Stimulated activated naive CD8-positive, alpha-beta T cell treated with anti-CD3 and anti-CD28 coated beads, Interleukin-15, amount 100 ng/mL, for 72 hours (primary cell): ENCODE data around the gene MAPK11.

Experiments used
- ATAC-seq: fragments of 150-1000 bp; cut with Tn5 transposase; 2 replicates; pipeline ENCODE4 v1.10.0; 2021; ENCODE audit warnings: mild to moderate bottlenecking, moderate library complexity
- DNase-seq, 2 donors: peaks; one replicate each; pipeline ENCODE4 v3.0.0; 2021 to 2022
- H3K27ac Mint-ChIP-seq, 2 donors: one replicate each; pipeline ENCODE4 v1.8.0; 2022; ENCODE audit warnings: mild to moderate bottlenecking in 2 of 2, mixed read lengths in 2 of 2, moderate library complexity in 2 of 2
- H3K27me3 Mint-ChIP-seq: one replicate; pipeline ENCODE4 v1.8.0; 2022; ENCODE audit warnings: mixed read lengths
- H3K4me1 Mint-ChIP-seq: one replicate; pipeline ENCODE4 v1.8.0; 2022; ENCODE audit warnings: mild to moderate bottlenecking, mixed read lengths
- H3K4me3 Mint-ChIP-seq, 2 donors: one replicate each; pipeline ENCODE4 v1.8.0; 2022; ENCODE audit warnings: mild to moderate bottlenecking in 2 of 2, mixed read lengths in 2 of 2, moderate library complexity in 1 of 2
- H3K9me3 Mint-ChIP-seq, 2 donors: one replicate each; pipeline ENCODE4 v1.8.0; 2022; ENCODE audit warnings: mixed read lengths in 2 of 2

The MAPK11 gene

GRCh38 chr22:50311606-50312351 lies 41.6 kb upstream of the MAPK11 start:
- H3K9me3 Mint-ChIP-seq = no peaks in the 10 kb centered on the region
- H3K4me3 Mint-ChIP-seq = no peak overlapping the region
- ATAC-seq = no peak
- no peak for DNase-seq
- H3K27me3 Mint-ChIP-seq = peaks cover 7% of the 10 kb centered on the region
- no peak overlapping the region for H3K27ac Mint-ChIP-seq
- H3K4me1 Mint-ChIP-seq = peaks cover 29% of the 10 kb centered on the region

GRCh38 chr22:50310949-50311444 lies 40.8 kb upstream of the MAPK11 start:
- Mint-ChIP-seq H3K4me3 (no peak overlapping the region), H3K27ac (no peak overlapping the region), H3K9me3 (no peaks in the 10 kb centered on the region), H3K27me3 (peaks cover 14% of the 10 kb centered on the region), H3K4me1 (peaks cover 34% of the 10 kb centered on the region)
- ATAC-seq (no peak), DNase-seq (no peak)

DNA sequence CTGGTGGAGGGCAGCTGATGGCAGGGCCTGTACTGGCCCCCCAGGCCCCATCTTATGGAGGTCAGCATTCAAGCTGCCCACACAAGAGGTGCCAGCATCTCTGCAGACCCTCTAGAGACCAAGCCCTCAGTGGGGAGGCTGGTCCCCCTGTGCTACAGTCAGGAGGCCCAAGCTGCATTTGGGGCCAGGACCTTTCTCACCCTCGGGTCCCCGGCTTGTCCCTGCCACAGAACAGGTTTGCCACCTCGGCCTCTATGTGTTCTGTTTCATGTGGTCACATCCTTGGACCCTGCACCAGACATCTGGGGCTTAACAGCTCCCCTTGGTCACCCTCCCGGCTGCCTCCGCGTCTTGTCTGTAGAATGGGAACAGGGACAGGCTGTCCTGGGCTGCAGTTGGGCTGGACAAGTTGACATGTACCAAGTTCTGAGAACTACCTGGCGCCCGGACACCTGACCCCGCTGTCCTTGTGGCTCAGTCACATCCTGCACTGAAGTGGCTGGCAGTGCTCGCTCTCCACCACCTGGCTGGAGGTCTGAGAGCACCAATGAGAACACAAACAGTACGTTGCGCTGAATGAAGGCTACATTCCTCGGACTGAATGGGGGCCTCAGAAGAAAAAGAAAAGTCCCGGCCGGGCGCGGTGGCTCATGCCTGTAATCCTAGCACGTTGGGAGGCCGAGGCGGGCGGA lies 40.0 kb upstream of the MAPK11 start:
- DNase-seq = no peak
- Mint-ChIP-seq H3K27ac (no peak overlapping the region), H3K4me3 (no peak overlapping the region), H3K27me3 (peaks cover 22% of the 10 kb centered on the region), H3K4me1 (peaks cover 37% of the 10 kb centered on the region), H3K9me3 (no peaks in the 10 kb centered on the region)
- no peak for ATAC-seq

DNA sequence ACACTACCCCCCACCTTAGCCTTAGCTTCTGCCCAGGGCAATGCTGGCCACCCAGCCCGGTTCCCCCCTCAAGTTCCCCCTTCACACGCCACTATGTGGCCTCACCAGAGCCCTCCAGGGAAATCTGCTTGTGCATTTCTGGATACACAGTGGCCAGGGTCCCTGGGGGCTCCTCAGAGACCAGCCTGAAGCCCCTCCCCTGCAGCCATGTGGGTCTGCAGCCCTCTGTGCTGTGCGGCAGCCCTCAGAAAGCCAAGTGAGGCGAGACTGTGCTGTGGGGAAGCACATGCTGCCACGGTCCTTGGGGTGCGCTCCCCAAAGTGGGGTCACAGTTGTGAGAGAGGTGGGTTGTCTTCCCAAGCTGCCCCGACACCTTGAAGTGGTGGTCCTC lies 39.4 kb upstream of the MAPK11 start:
- no peak overlapping the region for H3K27ac Mint-ChIP-seq
- DNase-seq = no peak
- peaks cover 37% of the 10 kb centered on the region for H3K4me1 Mint-ChIP-seq
- no peak for ATAC-seq
- H3K9me3 Mint-ChIP-seq = no peaks in the 10 kb centered on the region
- peaks cover 28% of the 10 kb centered on the region for H3K27me3 Mint-ChIP-seq
- H3K4me3 Mint-ChIP-seq = no peak overlapping the region

DNA sequence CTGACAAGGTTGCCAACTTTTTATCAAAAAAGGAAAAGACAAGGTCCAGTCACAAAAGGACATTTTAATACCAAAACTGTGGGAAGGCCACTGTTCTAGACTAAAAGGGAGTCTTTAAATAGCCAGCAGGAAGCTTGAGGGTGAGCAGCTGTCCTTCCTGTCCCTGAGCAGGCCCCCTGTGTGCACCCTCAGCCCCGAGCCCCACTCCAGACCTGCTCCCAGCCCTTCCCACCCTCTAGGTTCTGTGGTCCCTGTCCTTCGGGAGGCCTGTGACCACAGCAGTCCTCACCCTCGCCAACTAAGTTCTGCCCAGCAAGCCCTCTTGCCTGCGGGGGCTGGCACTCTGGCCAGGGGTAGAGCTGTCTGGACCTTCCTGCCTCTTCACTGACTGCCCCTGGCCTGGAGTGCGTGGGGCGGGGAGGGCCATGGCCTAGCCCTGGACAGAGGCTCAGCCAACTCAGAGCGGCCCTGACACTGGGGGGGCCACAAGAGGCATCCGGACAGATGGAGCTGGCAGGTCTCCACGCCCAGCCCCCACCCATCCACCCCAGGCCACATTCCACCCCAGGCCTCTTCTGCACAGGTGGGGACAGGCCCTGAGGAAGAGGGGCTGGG lies 38.9 kb upstream of the MAPK11 start:
- Mint-ChIP-seq H3K27ac (no peak overlapping the region), H3K27me3 (peaks cover 33% of the 10 kb centered on the region), H3K4me3 (peak overlapping the region; percentile 48 to 57), H3K4me1 (peaks cover 37% of the 10 kb centered on the region), H3K9me3 (no peaks in the 10 kb centered on the region)
- ATAC-seq (no peak), DNase-seq (no peak)

DNA sequence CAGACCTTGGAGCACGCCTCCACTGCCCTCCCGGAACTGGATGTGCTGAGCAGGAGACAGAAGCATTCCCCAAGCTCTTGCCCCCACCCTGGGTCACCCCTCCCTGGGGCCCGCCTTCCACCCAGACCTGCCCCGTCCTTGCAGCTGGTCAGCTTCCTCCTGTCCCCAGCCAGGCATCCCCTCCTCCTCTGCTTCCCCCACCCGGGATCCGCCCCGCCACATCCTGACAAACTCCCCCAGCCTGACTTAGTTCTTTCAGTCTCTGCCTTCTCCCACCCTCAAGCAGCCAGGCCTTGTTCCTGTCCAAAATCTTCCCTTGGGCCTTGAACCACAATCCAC lies 38.4 kb upstream of the MAPK11 start:
- Mint-ChIP-seq H3K9me3 (no peaks in the 10 kb centered on the region), H3K4me3 (peak overlapping the region; percentile 48 to 57), H3K4me1 (peaks cover 37% of the 10 kb centered on the region), H3K27ac (no peak overlapping the region), H3K27me3 (peaks cover 37% of the 10 kb centered on the region)
- DNase-seq = no peak
- ATAC-seq = no peak

DNA sequence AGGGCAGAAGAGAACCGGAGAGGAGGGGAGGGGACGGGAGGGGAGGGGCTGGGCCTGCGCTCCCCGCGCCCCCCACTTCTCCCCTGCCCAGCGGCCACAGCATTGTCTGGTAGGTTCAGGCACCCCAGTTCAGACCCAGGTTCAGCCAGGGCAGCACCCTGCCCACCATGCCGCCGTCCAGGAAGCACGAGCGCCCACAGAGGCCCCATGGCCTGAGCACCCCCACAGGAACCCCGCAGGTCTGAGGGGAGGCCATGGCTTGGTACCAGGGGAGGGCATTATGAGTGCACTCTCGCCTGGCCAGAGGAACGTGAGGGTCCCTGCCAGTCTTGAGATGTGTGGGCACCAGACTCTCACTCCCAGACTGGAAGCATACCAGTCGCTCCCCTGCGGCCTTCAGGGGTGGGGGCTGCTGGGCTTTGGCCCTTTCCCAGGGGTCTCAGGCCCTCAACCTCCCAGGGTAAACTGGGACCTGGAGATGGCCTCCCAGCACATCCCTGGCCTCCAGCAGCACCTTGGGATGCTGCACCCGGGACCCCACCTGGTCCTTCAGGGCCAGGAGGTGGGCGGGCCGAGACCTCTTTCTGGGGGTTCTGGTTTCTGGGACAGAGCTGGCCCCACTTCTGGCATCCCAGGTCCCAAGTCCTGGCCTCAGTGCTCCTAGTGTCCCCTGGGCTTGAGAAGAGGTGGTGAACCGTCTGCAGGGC lies 37.9 kb upstream of the MAPK11 start:
- Mint-ChIP-seq H3K27ac (no peak overlapping the region), H3K9me3 (no peaks in the 10 kb centered on the region), H3K27me3 (peaks cover 42% of the 10 kb centered on the region), H3K4me1 (peaks cover 42% of the 10 kb centered on the region), H3K4me3 (peak overlapping the region; percentile 53 to 81)
- ATAC-seq (peak; percentile 8), DNase-seq (no peak)

GRCh38 chr22:50306753-50307749 lies 36.9 kb upstream of the MAPK11 start, which contains the start of gene PLXNB2:
TSS of gene PLXNB2 (minus strand) at chr22:50307646. CDS start at chr22:50290584, 17,062 bp downstream.
- peak within 1 kb of the TSS; percentile 80 to 81 for H3K4me3 Mint-ChIP-seq
- H3K4me1 Mint-ChIP-seq = peaks cover 48% of the 10 kb centered on the region
- peak in 1 of 2 donors; percentile 46 for DNase-seq
- peaks cover 52% of the 10 kb centered on the region for H3K27me3 Mint-ChIP-seq
- H3K27ac Mint-ChIP-seq = no peak within 1 kb of the TSS
- no peaks in the 10 kb centered on the region for H3K9me3 Mint-ChIP-seq
- peak; percentile 62 for ATAC-seq

DNA sequence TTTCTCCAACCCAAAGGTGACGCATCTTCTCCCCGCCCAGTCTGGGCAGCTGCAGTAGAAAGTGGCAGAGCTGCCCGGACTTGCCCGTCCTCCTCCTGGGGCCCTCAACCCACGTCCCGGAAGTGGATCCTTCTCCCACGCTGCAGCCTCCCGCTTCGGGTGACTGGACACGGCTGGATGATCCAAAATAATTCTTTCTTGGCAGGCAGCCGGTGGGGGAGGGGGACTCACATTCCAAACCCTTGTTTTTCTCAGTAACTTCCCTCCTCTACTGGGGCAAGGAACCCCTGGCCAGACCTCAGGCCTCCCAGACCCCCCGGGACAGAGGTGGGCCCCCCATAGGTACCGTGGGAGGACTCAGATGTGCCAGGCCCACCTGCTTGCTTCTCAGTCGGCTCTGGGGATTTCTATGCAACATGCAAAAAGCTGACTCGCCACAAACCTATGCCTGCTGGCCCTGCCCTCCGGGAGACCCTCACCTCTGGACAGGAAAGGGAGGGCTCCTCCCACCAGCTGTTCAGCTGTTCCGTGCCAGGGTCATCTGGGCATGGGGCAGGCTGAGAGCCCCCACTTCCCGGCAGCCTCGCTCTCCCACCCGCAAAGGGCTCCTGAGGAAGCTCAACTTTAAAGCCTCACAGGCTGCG lies 35.9 kb upstream of the MAPK11 start:
- no peaks in the 10 kb centered on the region for H3K9me3 Mint-ChIP-seq
- peaks cover 62% of the 10 kb centered on the region for H3K27me3 Mint-ChIP-seq
- H3K4me1 Mint-ChIP-seq = peaks cover 50% of the 10 kb centered on the region
- H3K4me3 Mint-ChIP-seq = peak overlapping the region; percentile 73 to 80
- no peak for ATAC-seq
- peak overlapping the region in 1 of 2 donors; percentile 86 for H3K27ac Mint-ChIP-seq
- no peak for DNase-seq

DNA sequence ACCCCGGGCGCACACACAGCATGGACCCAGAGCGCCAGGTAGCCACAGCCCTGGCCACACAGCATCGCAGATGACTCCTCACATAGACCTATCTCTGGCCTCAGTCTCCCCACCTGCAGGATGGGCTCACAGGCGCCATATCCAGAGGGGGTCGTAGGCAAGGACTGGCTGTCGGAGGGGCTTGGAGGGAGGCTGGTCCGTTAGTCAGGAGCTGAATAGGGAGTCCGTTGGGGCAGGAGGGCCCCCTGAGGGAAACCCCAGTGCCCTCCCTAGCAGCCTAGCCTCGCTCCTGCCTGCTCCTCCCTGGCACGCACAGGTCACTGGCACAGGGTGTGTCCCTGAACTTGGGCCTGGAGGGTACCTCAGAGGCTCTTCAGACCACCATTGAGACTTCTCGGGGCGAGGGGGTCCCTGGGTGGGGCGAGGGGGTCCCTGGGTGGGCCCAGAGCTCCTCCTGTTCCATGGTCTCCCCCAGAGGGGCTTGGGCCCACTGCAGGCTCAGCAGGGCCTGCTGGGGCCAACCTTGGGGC lies 35.3 kb upstream of the MAPK11 start:
- peak overlapping the region; percentile 73 to 80 for H3K4me3 Mint-ChIP-seq
- peaks cover 66% of the 10 kb centered on the region for H3K27me3 Mint-ChIP-seq
- DNase-seq (no peak), ATAC-seq (no peak)
- H3K27ac Mint-ChIP-seq = peak overlapping the region in 1 of 2 donors; percentile 72
- no peaks in the 10 kb centered on the region for H3K9me3 Mint-ChIP-seq
- H3K4me1 Mint-ChIP-seq = peaks cover 53% of the 10 kb centered on the region

DNA sequence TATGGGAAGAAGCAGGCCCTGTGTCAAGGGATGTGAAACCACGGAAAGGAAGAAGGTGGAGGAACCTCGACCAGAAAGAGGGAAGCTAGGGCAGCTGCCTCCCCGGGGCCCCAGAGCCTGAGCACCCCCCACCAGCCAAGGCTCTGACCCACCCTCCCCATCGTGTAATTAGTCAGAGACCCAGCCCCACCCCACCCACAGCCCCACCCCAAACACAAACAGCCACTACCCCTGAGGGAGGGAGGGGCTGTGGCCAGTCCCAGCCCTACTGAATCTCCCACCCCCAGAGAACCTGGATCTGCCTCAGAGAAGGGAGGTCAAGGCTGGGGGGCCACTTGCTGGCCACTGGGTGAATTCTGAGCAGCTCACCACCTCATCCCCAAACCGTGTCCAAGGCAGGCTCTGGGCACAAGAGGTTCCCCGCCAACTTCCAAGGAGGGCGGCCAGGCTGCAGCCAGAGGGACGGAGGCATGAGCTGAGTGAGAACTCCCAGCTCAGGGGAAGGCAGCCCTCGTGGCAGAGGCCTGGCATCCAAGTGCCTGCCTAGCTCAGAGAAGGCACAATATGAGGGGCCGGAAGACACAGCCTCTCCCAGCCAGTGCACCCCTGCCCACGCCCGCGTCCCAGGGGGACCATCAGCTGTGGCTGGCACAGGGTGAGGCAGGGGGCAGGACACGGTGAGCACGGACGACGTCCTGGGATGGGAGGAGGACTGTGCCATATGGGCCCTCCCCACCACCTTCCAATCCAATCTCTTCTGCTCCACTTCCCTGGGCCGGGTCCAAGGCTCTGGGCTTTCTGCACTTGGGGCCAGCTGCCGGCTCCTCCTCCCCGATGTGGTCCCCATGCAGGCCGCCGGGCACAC lies 34.6 kb upstream of the MAPK11 start:
- ATAC-seq (no peak), DNase-seq (no peak)
- H3K9me3 Mint-ChIP-seq = no peaks in the 10 kb centered on the region
- peaks cover 53% of the 10 kb centered on the region for H3K4me1 Mint-ChIP-seq
- H3K27me3 Mint-ChIP-seq = peaks cover 66% of the 10 kb centered on the region
- H3K4me3 Mint-ChIP-seq = no peak overlapping the region
- peak overlapping the region in 1 of 2 donors; percentile 72 for H3K27ac Mint-ChIP-seq

- peaks cover 52% of the 10 kb centered on the region for H3K4me1 Mint-ChIP-seq
Measured at GRCh38 chr22:50303848-50304527, 33.8 kb upstream of the MAPK11 start.

GRCh38 chr22:50303515-50303847 lies 33.3 kb upstream of the MAPK11 start:
- Mint-ChIP-seq H3K9me3 (no peaks in the 10 kb centered on the region), H3K4me1 (peaks cover 47% of the 10 kb centered on the region), H3K27me3 (peaks cover 68% of the 10 kb centered on the region), H3K4me3 (no peak overlapping the region), H3K27ac (no peak overlapping the region)
- DNase-seq (no peak), ATAC-seq (no peak)

More at GRCh38 chr22:50303848-50304527, 33.8 kb upstream of the MAPK11 start:
- ATAC-seq = no peak
- H3K27me3 Mint-ChIP-seq = peaks cover 68% of the 10 kb centered on the region
- peak overlapping the region in 1 of 2 donors; percentile 67 for H3K27ac Mint-ChIP-seq
- no peaks in the 10 kb centered on the region for H3K9me3 Mint-ChIP-seq
- peak overlapping the region in 1 of 2 donors; percentile 26 for H3K4me3 Mint-ChIP-seq
- no peak for DNase-seq
